GM04504 (cell line): ENCODE results near the gene LRP2BP.
A peak's percentile ranks its signal among the peaks of the same experiment; 100 is the strongest.

ENCODE experiments used
- DNase-seq: peaks from one replicate; pipeline ENCODE4 v3.0.0-alpha.2; 2012; ENCODE audit warnings: low read depth

Gene LRP2BP

GRCh38 chr4:185395238-185395955 lies at the start of gene LRP2BP:
TSS of gene LRP2BP (minus strand) at chr4:185395924. CDS start at chr4:185378186, 17,738 bp downstream.
- no peak for DNase-seq

- DNase-seq: no peak
Observed at GRCh38 chr4:185445209-185445608, 49.5 kb upstream of the LRP2BP start.

- no peak for DNase-seq
Observed at GRCh38 chr4:185441479-185441878, 45.8 kb upstream of the LRP2BP start.

GRCh38 chr4:185437809-185438208 lies 42.1 kb upstream of the LRP2BP start:
- no peak for DNase-seq

GRCh38 chr4:185435466-185435865 lies 39.7 kb upstream of the LRP2BP start:
- DNase-seq: no peak

- no peak for DNase-seq
Observed at GRCh38 chr4:185429660-185430059, 33.9 kb upstream of the LRP2BP start.

GRCh38 chr4:185426960-185427688 lies 31.4 kb upstream of the LRP2BP start:
- DNase-seq: no peak

GRCh38 chr4:185425647-185426352 lies 30.1 kb upstream of the LRP2BP start, which contains the start of gene UFSP2:
TSS of gene UFSP2 (minus strand) at chr4:185425964. CDS start at chr4:185425868, 96 bp downstream.
- DNase-seq: peak; percentile 77

GRCh38 chr4:185424905-185425646 lies 29.4 kb upstream of the LRP2BP start:
- no peak for DNase-seq

- DNase-seq: peak; percentile 32
Observed at GRCh38 chr4:185421366-185422124, 25.8 kb upstream of the LRP2BP start.

GRCh38 chr4:185416955-185417354 lies 21.2 kb upstream of the LRP2BP start:
- no peak for DNase-seq

- DNase-seq: no peak
Observed at GRCh38 chr4:185412412-185412811, 16.7 kb upstream of the LRP2BP start.

GRCh38 chr4:185411849-185412248 lies 16.1 kb upstream of the LRP2BP start:
- DNase-seq: no peak

GRCh38 chr4:185408432-185408831 lies 12.7 kb upstream of the LRP2BP start:
- DNase-seq: no peak

GRCh38 chr4:185405296-185405999 lies 9.7 kb upstream of the LRP2BP start:
- DNase-seq: no peak

GRCh38 chr4:185404031-185404430 lies 8.3 kb upstream of the LRP2BP start:
- no peak for DNase-seq

GRCh38 chr4:185399466-185399865 lies 3.7 kb upstream of the LRP2BP start:
- DNase-seq: no peak

- DNase-seq: no peak
Observed at GRCh38 chr4:185398618-185399017, 2.9 kb upstream of the LRP2BP start.

GRCh38 chr4:185396724-185397385 lies 1.1 kb upstream of the LRP2BP start, which contains the start of gene ANKRD37:
TSS of gene ANKRD37 (plus strand) at chr4:185396841. CDS start at chr4:185396924, 83 bp downstream.
- DNase-seq: no peak
